HCT116 (cell line): ENCODE results near the gene SUSD4.

Source experiments
- ATF3 ChIP-seq: IDR thresholded peaks from 2 replicates; pipeline ENCODE4 v1.6.1; 2012
- CTCF ChIP-seq, 3 experiments: fragments of 200-600 bp in 1 of 3; sonication (generic) in 1 of 3; IDR thresholded peaks in 2 of 3; conservative IDR thresholded peaks in 1 of 3; 2 replicates each; pipeline ENCODE4 v1.5.1; 2012 to 2017; ENCODE audit warnings: low read depth in 2 of 3, low read length in 2 of 3, antibody characterized with exemption in 1 of 3, borderline replicate concordance in 1 of 3, control low read depth in 1 of 3, mild to moderate bottlenecking in 1 of 3, mixed read lengths in 1 of 3, mixed run types in 1 of 3, moderate library complexity in 1 of 3; ENCODE audit not compliant: insufficient read depth in 1 of 3
- EGR1 ChIP-seq: IDR thresholded peaks from 2 replicates; pipeline ENCODE4 v1.6.1; 2012; ENCODE audit warnings: low read depth
- EZH2 ChIP-seq: fragments of 200-600 bp; sonication (generic); IDR thresholded peaks from 2 replicates; pipeline ENCODE4 v1.6.1; 2017; ENCODE audit warnings: antibody characterized with exemption, mixed run types
- JUND ChIP-seq: IDR thresholded peaks from 2 replicates; pipeline ENCODE4 v1.6.1; 2012
- MAX ChIP-seq: IDR thresholded peaks from 2 replicates; pipeline ENCODE4 v1.6.1; 2012
- POLR2A ChIP-seq: IDR thresholded peaks from 2 replicates; pipeline ENCODE4 v1.7.0; 2011; ENCODE audit warnings: borderline replicate concordance; ENCODE audit not compliant: insufficient read depth, insufficient read length; ENCODE audit errors: extremely low read depth
- POLR2AphosphoS5 ChIP-seq: IDR thresholded peaks from 2 replicates; pipeline ENCODE4 v1.6.1; 2011; ENCODE audit warnings: mild to moderate bottlenecking, low read depth, low read length, moderate library complexity
- SIN3A ChIP-seq: IDR thresholded peaks from 2 replicates; pipeline ENCODE4 v1.6.1; 2012; ENCODE audit warnings: low read depth
- SP1 ChIP-seq: IDR thresholded peaks from 2 replicates; pipeline ENCODE4 v1.6.1; 2012; ENCODE audit warnings: low read depth
- TCF7L2 ChIP-seq: IDR thresholded peaks from 2 replicates; pipeline ENCODE4 v1.7.0; 2011; ENCODE audit warnings: borderline replicate concordance, inconsistent platforms; ENCODE audit not compliant: insufficient read depth, insufficient read length; ENCODE audit errors: extremely low read depth
- ZNF274 ChIP-seq: fragments of 200-500 bp; sonication (Bioruptor generic); IDR thresholded peaks from 2 replicates; pipeline ENCODE4 v1.6.1; 2014; ENCODE audit warnings: mild to moderate bottlenecking, low read depth, low read length, inconsistent platforms

GRCh38 chr1:223390618-223391017 lies 26.6 kb upstream of the SUSD4 start:
- TF ChIP-seq EZH2 (no peak), POLR2A (no peak), SP1 (no peak), CTCF (IDR thresholded peaks at IDR 0.05 in 2 of 3, conservative IDR thresholded peaks at IDR 0.05 in 1 of 3; ENCODE audit: borderline replicate concordance in 1 of 3, insufficient read depth in 1 of 3, low read depth in 2 of 3, low read length in 2 of 3) (no peak), MAX (no peak), TCF7L2 (no peak), SIN3A (no peak), JUND (no peak), ZNF274 (no peak), POLR2AphosphoS5 (no peak), EGR1 (no peak), ATF3 (no peak)
